HL-60 (cell line): ENCODE data around the gene AMPD1.

ENCODE experiments used
- TF ChIP-seq, protein P1 (sequence below): IDR thresholded peaks from one replicate; pipeline ENCODE4 v1.5.1; 2011; ENCODE audit warnings: low read length, control low read depth, inconsistent platforms; ENCODE audit not compliant: insufficient read depth
- TF ChIP-seq, protein P2 (sequence below): IDR thresholded peaks from 2 replicates; pipeline ENCODE4 v1.6.1; 2012; ENCODE audit warnings: low read depth; ENCODE audit not compliant: insufficient replicate concordance

DNA sequence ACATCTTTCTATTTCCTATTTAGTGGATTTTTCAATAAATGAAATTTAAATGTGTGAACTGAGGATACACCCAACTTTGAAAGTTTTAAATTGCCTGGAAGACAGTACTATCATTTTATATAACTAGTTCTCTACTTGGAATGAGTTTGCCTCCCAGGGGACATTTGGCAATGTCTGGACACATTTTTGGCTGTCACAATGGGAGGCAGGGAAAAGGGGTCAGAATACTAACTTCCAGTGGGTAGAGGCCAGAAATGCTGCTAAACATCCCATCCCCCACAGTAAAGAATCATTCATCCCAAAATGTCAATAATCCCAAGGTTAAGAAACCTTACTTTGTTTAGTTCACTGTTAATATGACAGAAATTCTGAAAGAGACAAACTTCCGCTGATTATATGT, 34.4 kb upstream of the AMPD1 start:
- TF ChIP-seq, protein P1, sequence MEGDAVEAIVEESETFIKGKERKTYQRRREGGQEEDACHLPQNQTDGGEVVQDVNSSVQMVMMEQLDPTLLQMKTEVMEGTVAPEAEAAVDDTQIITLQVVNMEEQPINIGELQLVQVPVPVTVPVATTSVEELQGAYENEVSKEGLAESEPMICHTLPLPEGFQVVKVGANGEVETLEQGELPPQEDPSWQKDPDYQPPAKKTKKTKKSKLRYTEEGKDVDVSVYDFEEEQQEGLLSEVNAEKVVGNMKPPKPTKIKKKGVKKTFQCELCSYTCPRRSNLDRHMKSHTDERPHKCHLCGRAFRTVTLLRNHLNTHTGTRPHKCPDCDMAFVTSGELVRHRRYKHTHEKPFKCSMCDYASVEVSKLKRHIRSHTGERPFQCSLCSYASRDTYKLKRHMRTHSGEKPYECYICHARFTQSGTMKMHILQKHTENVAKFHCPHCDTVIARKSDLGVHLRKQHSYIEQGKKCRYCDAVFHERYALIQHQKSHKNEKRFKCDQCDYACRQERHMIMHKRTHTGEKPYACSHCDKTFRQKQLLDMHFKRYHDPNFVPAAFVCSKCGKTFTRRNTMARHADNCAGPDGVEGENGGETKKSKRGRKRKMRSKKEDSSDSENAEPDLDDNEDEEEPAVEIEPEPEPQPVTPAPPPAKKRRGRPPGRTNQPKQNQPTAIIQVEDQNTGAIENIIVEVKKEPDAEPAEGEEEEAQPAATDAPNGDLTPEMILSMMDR, result no peak
- TF ChIP-seq, protein P2, sequence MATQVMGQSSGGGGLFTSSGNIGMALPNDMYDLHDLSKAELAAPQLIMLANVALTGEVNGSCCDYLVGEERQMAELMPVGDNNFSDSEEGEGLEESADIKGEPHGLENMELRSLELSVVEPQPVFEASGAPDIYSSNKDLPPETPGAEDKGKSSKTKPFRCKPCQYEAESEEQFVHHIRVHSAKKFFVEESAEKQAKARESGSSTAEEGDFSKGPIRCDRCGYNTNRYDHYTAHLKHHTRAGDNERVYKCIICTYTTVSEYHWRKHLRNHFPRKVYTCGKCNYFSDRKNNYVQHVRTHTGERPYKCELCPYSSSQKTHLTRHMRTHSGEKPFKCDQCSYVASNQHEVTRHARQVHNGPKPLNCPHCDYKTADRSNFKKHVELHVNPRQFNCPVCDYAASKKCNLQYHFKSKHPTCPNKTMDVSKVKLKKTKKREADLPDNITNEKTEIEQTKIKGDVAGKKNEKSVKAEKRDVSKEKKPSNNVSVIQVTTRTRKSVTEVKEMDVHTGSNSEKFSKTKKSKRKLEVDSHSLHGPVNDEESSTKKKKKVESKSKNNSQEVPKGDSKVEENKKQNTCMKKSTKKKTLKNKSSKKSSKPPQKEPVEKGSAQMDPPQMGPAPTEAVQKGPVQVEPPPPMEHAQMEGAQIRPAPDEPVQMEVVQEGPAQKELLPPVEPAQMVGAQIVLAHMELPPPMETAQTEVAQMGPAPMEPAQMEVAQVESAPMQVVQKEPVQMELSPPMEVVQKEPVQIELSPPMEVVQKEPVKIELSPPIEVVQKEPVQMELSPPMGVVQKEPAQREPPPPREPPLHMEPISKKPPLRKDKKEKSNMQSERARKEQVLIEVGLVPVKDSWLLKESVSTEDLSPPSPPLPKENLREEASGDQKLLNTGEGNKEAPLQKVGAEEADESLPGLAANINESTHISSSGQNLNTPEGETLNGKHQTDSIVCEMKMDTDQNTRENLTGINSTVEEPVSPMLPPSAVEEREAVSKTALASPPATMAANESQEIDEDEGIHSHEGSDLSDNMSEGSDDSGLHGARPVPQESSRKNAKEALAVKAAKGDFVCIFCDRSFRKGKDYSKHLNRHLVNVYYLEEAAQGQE, result no peak
